ENCODE data around the gene AK4.
A peak's percentile ranks its signal among the peaks of the same experiment; 100 is the strongest.

AK4 gene

DNA sequence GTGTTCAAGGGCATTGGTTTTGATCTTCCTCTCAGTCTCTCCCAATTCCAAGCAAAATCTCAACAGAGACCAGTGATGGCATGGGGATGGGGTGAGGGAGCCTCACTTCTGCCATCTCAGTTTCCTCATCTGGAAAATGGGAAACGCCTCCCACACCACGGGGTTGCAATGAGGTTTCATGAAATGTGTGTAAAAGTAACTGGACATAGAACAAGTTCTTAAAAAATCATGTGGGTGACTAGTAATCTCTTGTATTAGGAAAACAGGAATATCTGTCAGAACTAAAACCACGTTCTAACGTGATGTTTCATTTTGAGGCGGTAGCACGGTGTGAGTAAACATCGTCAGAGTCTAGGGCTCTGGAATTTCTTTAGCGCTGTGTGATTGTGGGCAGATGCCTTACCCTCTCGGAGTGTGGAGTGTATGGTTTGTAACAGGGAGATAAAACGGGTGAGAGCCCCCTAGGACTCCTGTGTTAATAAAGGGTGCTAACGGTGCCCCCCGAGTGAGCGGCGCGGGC is 105.9 kb downstream of the AK4 start:
- no peak for DNase-seq (ENCODE audit: low read depth)

DNA sequence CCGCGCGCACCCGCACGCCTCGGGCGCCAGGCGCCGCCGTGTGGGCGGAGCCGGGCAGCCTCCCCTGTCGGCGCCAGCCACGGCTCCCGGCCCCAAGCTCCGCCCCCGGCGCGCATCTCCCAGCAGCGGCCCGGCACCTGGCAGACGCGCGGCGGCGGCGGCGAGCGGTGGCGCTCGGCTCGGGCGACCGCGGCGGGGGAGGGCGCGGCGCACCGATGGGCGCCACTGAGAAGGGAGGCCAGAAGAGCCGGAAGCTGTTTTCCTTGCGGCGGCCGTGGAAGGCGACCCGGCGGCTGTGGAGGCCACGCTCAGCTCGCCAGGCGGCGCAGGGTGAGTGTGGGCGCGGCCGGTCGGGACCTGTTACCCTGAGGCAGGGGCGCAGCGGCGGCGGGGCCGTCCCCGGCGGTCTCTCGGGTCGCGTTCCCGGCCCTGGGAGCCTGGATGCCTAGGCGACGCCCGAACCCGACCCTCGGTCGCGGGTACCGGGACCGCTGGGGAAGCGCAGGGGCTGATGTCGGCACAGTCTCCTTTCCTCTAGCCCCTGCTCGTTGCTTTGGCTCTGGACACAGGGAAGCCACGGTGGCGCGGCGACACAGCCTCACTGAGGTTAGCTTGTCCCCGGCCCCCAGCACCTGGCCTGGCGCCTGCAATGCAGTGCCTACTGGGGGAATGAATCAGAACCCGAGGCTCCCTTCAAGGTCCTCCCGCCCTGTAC is 106.5 kb downstream of the AK4 start:
- peak; percentile 86 for DNase-seq (ENCODE audit: low read depth)

DNA sequence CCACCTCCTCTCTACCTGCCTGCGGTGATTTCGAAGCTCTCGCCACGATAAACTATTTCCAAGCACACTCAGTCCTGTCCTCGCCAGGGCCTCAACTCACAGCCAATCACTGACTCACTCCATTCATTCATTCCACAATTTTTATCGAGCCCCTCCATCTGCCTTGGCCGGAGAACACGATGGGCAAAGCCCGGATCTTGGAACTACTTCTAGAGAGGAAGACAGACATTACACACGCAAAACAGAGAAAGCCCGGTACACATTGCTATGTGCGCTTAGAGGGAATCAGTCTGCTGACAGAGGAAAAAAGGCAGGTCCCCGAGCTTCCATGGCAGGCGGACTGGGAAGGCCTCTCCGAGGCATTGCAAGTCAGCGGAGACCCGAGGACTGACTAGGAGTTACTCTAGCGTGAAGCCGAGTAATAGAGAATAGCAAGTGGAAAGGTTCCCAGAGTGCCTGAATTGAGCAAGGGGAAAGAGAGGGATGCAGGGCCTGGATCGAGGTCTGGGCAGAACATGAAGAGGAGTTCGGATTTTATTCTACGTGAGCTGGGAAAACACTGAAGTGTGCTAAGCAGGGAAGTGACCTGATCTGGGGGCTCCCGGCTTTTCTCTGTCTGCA is 107.1 kb downstream of the AK4 start:
- DNase-seq (ENCODE audit: low read depth): peak; percentile 49

DNA sequence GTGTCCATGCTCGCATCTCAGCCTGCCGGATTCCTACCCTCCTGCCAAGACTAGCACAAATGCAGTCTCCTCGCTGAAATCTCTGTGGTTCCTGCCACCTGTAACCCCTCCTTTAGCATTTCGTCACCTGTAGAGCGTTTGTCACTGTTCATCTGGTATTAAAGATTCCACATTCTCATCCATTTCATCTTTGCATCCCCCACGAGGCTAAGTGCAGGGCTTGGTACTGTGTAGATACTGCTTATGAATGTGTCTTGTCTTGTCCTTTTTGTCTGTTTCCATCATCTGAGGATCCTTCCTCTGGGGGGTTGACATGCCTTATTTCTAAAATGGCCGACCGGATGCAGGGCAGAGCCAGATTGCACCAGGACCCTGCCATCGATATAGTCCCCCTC is 107.7 kb downstream of the AK4 start:
- no peak for DNase-seq (ENCODE audit: low read depth)

DNA sequence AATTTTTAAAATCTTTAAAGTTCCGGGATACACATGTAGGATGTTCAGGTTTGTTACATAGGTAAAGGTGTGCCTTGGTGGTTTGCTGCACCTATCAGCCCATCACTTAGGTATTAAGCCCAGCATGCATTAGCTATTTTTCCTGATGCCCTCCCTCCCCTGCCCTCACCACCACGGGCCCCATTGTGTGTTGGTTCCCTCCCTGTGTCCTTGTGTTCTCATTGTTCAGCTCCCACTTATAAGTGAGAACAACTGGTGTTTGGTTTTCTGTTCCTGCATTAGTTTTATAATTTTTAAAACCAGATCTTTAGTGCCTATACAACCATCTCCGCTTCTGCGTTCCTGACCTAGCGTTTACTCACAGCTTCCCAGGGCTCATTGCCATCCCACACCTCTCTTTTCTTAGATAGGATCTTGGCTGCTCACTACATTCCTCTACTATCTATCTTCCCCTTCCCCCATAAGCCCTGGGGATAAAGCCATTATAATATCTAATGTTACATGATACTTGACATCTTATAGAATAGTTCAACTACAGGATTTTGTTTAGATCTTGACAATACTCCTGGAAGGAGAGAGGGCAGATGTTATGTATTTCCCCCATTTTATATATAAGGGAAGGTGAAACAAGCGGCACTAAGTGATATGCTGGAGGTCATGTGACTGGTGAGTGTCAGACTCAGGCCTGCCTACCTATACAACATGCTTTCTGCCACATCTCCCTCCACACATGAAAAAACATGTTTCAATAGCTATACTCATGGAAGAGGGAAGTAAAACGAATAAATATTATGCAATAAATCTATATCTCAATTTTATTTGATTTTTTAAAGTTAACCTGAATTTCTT is 109.1 kb downstream of the AK4 start:
- DNase-seq (ENCODE audit: low read depth): no peak

DNA sequence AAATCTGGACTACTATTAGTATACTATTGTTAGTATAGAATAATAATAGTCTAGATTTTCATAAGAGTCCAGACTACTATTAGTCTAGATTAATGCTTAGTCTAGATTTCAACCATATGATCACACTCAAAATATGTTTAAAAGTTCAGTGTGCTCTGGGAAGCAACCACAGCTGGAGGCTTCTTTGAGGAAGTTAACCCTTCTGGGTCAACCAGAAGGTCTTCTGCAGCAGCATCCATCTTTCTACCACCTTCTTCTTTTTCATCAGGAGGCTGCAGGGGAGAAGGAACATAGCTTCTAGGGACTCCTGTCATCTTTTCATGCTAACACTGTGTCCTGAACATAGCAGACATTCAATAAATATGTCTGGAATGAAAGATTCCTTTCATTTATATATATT is 110.1 kb downstream of the AK4 start:
- DNase-seq (ENCODE audit: low read depth): no peak

DNA sequence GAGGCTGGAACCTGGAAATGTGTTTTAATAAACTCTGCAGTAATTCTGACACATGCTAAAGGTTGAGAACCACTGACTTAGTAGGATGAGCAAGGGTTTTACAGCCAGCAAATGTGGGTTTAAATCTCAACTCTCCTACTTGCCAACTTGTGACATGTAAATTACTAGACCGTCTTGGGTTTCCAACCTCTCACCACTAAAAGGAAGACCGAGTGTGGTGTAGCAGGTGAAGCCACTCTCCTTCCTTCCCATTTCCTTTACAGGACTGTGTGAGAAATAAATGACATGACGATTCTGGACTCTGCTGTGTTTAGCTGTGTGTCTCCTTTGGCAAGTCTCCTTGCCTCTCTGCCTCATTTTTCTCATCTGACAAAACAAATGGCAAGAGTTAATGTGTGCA is 111.8 kb downstream of the AK4 start:
- no peak for DNase-seq (ENCODE audit: low read depth)

DNA sequence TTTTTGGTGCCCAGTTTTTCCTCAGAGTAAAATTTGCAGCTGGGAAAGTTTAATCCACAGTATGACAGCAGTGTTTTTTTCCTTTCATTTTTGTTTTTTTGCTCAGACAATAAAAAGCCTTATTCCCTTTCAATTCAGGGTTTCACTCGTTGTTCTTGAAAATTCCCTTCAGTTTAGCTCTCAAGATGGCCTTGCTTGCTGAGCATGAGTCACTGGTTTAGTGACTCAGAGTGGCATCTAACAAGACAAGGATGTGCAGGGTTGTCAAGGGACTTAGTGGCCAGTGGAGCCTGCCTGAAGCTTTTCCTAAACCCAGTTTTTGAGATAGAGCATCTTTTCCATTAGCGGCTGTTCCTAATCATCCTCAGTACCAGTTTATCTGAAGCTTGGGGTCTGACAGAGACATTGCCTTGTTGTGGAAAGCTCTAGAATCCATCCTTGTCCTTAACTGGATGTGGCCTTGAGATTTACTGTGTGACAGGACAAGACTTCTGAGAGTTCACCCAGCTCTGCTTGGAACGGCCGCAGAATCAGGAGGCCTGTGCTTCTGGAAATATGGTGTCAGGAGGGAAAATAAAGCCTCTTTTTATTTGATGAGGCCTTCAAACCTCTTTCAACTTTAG is 113.0 kb downstream of the AK4 start:
- DNase-seq (ENCODE audit: low read depth): peak; percentile 90

DNA sequence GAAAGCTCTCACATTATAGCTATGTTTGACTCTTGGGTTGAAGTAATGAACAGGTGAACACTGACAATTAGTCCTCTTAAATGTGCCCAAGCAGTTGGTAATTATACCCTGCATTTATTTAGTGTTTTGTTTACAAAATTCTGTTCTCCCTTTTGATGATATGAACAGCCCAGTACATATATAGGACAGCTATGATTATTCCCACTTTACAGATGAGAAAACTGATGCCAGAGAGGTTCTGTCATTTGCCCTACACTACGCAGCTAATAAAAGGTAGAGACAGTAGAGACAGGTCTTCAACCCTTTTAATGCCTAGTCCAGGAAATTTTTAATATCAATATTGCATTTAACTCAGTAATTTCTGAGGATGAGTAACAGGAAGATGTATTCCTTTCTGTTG is 115.3 kb downstream of the AK4 start:
- no peak for DNase-seq (ENCODE audit: low read depth)

DNA sequence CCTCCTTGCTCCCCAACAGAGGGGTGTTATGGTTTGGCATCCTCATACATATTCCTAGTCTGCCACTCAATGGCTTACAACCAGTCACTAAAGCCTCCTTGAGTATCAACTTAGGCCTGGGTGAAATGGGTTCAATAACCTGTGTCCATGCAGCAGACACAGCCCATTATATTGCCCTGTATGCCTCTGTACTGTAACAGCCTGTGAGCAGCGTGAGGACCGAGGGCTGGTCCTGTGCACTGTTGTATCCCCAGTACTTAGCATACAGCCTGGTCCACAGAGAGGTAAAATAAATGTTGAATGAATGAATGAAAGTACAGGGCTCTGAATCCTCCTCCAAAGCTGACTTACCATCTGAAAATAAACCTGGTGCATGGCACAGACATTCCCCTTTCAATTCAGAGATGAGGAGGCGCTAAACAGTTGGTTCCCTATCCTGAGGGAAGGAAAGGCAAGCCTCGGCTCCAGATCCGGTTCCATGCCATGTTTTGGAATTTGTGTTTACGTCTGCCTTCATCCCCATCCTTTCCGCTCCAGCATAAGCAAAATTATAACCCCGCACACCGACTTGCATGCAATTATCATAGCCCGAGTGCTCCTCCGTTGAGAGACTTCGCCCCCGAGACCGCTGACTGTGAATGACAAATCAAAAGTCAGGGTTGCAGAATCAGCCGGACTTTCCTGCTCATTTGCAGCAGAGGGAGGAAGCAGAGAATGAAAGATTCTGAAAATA is 116.4 kb downstream of the AK4 start:
- DNase-seq (ENCODE audit: low read depth): peak; percentile 86

DNA sequence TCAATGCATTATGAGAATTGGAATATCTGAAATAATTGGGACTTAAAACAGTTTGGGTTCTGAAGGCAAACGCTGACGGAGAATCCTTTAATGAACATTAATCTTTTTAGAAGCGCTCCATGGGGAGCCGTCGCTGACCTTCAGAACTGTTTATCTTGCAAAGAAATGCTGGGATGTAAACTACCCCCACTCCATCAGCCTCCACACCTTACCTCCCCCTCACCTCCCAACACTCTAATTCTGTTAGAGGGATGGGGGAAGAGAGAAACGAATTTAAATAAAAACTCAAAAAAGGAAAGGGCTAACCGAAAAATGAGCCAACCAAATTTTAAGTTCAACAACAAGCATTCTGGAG is 117.3 kb downstream of the AK4 start:
- DNase-seq (ENCODE audit: low read depth): no peak

DNA sequence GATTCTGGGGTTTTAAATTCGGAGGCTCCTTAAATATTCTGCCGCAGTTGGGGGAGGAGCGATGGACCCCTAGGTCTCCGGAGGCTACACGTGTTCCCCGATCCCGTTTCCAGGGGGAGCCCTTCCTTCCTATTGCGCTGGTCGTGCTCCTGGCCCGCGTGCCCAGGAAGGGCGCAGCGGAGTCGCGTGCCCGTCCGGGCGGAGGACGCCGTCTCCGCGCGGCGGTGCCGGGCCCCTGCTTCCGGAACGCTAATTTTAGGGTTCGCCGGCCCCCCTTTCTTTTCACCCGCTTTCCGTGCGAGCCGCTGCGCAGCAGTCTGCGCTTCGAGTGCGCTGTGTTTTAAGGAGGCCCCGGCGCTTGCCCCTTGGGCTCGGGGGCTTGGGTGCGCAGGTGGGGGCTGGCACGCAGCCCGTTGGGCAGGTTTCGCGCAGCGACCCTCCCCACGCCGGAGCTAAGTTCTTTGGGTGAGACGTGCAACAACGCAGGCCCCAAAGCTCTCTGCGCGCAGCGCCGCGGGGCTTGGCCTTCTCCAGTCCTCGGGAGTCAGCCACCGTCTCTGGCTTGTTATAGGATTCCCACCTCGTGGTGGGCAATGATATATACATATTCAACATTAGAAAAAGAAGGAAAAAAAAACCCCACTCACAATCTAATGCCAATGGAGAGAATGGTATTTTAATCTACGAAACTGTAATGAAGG is 117.8 kb downstream of the AK4 start:
- peak; percentile 80 for DNase-seq (ENCODE audit: low read depth)

DNA sequence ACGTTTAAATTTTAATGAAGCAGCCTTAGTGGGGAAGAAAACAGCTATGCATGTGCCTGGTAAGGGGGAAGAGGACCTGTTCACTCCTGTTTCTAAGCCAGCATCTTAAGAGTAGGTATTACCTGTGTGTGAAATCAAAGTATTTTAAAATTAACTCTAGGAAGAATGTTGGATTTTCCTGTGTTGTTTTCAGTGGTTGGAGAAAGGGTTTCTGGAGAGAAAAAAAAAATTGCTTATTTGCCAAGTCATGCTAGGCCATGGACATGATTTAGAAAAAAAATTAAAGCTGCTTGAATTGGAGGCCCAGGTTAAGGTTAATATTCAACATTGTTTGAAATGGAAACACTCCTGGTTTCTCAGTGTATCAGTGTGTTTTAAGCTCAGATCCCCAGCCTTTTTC is 118.5 kb downstream of the AK4 start:
- DNase-seq (ENCODE audit: low read depth): no peak

DNA sequence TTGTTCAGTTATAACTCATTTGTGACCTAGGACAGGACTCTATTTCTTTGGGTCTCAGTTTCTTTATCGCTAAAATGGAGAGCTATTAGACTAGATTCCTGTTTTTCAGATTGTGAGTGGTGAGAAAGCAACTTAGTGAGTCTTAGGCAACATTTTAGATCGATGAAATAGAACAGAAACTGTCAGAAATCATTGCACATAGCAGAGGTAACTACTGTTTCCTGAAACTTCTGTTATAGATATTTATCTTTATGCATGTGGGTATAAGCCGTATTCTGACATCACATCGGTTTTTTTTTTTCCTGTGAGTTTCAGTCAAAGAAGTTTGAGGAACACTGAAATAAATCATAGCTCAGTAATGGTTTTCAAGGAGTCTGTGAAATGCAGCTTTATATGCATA is 119.3 kb downstream of the AK4 start:
- DNase-seq (ENCODE audit: low read depth): no peak

DNA sequence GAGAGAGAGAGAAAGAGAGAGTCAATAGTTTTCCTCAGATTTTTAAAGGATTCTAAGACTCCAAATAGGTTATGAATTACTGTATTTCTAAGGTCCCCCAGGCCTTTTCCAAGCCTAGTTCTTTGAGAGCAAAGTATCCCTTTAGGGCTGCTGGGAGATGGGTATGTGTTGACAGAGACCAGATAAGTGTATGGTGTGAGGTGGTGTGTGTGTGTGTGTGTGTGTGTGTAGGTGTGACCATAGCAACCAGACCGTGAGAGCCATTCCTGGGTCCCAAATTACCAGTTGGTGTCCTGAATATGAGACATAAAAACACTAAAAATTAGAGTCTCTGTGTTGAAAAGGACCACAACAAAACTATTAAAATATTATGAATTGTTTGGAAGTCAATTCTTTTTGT is 119.7 kb downstream of the AK4 start:
- DNase-seq (ENCODE audit: low read depth): no peak

DNA sequence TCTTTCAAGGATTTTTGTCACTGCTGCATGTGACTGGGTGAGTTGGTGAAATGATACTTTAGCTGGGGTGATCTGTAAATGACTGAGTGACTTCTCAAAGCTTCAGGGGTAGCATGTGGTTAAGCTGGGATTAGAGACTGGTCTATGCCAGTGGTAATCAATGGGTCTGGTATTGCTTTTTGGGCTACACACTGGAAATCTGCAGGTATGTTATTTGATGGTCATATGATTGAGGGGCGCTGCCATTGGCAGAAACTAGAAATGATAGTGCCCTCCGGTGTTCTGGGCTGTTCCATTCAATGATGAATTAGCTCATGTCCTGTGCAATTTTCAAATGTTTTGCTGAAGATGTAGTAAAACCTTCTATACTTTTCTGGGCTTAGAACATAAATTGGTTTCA is 121.6 kb downstream of the AK4 start:
- DNase-seq (ENCODE audit: low read depth): no peak

DNA sequence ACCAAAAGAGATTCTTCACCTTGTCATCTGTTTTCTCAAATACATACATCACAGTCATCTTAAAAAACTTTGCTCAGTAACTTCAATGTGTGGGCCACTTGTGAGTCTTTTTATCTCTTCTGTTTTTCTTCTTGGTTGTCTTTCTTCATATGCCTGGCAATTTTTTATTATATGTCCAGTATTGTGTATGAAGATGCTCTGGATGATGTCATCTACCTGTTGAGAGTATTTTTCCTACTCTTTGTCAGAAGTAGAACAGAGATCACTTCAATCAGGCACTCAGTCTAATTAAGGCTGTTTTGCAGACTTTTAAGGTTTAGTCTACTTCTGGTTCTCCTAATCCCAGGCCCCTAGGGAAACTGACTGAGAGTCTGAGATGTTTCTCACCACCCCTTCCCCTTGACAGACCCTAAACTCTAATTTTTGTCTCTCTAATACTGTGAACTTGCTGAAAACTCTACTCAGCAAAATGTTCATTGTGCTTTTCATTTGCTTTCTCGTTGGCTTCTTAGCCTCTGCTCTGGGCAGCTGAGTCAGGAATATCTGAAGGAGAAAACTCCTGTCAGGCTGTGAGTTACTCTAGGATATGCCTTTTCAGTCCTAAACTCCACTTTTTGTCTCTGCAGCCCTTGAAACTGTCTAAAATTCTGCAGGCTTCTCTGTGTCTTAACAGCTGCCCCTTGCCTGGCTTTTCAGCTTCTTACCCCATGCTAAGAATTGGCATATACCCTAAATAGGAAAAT is 128.4 kb downstream of the AK4 start:
- no peak for DNase-seq (ENCODE audit: low read depth)

DNA sequence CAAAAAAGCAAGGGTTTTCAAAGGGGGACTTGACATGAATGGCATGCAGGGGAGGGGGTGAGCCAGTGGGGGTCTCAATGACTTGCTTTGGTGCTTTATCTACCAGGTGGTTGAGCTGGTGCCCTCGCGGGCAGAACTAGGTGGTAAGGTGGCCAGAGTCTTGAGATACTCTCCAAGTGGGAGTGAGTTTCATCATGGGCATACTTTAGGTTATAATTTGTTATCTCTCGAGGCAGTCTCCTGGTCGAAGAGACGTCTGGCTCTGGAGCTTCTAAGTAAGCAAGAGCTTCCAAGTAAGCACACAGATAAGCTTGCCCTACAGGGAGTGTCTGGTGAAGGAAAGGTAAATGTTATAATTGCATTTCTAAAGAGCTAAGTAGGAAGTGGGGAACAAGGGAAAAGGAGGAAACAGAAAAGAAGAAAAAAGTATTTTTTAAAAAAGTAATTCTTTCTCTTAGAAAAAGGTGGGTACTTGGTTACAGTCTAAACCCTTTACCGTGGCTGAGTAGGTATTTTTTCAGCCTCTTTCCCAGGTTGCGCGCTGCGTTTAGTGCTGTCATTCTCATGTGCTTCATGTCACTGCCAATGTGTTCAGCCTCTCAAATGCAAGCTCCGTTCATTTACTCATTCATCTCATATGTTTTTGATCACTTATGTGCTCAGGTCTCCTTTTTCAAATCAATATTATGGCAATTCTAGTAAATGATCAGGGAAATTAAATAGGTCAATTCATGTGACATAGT is 129.8 kb downstream of the AK4 start:
- no peak for DNase-seq (ENCODE audit: low read depth)

DNA sequence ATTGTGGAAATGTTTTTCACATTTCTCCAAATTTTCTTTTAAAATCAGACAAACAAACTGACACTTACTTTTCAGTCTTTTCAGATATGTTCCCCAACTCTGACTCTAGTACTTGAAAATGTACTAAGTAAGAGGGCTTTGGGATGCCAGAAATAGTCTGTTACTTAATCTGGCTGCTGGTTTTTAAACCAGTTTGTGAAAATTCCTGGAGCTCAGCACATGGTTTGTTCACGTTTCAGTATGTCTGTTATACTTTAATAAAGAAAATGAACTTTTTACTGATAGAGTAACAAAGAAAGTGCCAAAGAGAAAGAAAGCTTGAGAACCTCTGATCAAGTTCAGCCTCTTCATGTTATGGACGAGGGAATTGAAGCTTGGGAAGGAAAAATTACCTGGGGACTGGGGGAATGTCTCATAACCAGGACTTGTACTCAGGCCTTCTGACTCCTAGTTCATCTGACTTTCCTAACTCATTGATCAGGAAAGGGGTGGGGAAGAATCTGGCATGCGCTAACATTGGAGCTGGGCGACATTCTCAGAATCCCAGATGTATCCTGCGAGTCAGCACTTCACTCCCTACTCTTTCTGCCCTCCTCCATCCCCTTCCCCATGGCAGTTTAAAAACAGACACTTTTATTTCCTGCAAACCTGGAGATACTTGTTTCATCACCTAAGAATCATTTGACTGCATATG is 130.5 kb downstream of the AK4 start:
- no peak for DNase-seq (ENCODE audit: low read depth)
